GM19438 (cell line): ENCODE results near the gene LMO7.
"Not testable (repeated sequence)": the region's sequence is repeated elsewhere in the genome, so short reads cannot be mapped to it uniquely, and the experiment has no call there.

Experiments
- ATAC-seq: cut with Tn5 transposase; IDR thresholded peaks from one replicate; pipeline ENCODE4 v1.9.1; 2021; ENCODE audit warnings: low read depth; ENCODE audit not compliant: unreplicated experiment

Gene LMO7

DNA sequence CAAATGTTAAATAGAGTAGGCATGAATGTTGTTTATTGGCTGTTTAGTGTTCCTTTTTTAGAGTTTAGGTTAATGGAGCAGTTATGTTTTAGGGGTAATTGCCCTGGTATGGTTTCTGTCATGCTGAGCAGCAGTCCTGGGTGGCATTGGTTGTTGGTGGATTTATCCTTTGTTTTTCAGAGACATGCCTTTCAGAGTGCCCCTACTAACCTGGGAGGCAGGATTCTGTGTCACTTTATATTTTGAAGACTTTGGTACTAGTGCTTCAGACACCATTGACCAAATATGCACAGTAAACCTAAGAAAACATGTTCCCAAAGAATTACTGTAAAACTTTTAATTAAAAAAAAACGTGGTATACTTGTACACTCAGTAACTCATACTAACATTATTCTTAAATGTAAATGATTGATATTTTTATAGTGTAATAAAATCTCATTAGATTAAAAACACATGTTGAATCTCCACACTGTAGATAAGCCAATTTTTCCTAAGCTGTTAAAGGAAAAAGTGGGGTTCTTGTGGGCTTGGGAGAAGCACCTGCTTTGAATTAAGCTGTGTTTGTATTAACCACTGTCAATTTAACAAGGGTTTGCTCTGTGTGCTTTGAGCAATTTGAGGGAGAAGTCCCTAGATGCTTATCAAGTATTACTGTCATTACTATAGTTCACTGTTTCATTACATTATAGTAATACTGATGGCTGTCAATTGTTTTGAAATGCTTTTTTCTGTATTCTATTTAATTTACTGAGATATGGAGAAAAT, 133.2 kb downstream of the LMO7 start:
- no peak for ATAC-seq

DNA sequence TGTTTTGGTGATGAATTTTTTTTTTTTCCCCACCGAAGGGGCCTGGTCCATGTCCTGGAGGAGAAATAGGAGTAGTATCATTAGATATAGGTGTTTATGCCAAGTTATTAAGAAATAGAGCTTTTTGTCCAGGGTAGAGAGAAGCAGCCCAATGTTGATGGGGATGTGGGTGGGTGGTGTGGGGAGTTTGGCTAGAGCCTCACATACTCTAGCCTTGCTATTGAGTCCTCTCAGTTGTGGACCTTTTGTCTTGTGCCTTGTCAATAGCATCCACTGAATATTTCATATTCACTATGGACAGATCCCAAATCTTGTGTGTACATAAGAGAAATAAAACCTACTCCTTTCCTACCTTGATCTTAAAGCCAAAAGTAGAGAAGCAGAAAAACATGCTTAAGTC, 134.0 kb downstream of the LMO7 start:
- no peak for ATAC-seq

DNA sequence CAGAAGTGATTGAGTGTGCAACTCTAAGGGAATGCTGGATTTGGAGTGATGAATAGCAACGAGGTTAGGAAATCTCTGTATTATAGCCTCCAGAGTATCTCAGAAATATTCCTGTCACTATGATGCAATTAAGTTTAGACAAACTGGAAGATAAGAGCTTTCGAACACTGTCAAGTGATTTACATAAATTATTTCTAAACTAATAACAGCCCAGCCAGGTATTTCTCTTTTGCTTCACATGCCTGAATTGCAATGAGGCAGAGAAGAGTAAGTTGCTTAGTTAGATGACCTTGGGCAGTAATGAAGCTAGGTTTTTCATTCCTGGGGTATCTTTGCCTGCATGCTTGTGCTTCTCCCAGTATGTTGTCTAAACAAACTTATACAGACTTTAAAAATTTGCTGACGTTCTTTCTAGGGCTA, 134.5 kb downstream of the LMO7 start:
- no peak for ATAC-seq

DNA sequence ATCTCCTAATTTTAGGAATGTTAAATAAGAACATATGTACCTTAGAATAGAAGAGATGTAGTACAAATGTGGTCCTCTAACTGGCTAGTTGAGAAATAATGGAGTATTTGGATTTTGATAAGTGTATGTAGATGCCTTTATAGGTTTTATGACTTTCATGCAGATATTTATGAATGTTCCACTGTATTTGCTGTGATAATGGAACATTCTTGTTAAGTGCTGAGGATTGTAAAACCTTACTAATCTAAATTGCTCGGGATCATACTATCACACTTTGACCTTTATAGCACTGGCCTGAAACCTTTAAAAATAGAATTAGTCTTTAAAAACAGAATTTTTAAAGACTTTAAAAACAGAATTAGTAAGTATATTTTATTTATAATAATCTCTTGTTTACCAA, 135.1 kb downstream of the LMO7 start:
- no peak for ATAC-seq

DNA sequence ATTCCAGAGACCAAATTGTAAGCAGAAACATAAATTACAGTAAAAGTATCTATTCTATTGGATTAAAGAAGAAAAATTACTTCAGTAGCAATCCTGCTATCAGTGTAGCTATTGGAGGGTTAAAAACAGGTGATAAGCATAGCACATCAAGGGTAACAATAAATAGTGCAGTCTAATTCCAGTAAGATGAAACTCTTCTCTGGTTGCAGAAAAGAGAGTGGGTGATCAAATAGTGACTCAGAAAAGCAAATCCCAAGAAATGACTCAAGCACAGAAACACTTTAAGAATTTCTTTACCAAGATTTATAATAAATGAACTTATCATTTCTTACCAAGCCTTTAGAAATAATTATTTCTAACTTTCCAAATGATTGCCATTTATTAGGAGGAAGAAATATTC, 135.7 kb downstream of the LMO7 start:
- ATAC-seq = no peak

DNA sequence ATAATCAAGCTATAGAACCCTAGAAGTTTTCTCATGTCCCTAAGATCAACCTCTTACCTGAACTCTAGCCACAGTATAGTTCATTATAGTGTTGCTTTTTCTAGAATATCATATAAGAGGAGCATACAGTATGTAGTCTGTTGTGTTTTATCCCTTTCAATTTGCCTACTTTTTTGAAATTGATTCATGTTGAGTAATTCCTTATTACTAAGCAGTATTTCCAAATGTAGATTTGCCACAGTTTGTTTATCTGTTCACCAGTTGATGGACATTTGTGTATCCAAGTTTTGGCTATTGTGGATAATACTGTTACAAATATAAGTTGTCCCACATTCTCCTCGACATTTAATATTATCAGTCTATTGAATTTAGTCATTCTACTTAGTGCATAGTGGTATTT, 138.0 kb downstream of the LMO7 start:
- no peak for ATAC-seq

DNA sequence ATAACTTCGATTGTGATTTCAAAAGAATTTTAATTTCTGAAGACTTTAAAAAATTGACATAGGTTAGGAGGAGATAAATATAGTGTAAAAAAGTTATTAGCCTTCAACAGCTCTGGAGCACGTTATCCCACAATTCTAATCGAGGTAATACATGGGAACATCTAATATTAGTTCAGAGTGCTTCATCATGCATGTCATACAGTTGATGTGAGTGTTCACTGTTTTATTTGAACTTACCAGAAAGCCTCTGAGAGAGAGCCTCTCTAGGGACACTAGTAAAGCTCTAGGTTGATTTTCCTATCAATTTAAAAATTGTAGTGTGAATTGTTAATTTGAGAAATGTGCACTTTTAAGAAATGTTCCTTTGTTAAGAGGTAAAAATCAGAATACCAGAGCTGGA, 140.4 kb downstream of the LMO7 start:
- ATAC-seq = no peak

DNA sequence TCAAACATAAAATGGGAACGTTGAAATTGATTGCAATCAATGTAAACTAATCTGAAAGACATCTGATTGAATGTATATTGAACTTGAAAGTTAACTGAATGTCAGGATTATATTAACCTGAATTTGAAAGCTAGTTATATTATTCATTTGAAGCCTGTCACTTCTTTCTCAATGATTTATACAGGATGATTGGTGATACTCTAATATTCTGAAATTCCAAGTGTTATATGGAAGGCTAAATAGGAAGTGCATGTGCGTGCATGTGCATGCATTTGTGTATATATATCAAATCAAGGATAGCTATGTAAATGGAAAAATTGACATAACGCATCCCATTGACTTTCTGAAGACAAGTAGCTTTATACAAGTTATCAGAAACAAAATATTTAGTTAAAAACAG, 143.3 kb downstream of the LMO7 start:
- ATAC-seq = no peak

DNA sequence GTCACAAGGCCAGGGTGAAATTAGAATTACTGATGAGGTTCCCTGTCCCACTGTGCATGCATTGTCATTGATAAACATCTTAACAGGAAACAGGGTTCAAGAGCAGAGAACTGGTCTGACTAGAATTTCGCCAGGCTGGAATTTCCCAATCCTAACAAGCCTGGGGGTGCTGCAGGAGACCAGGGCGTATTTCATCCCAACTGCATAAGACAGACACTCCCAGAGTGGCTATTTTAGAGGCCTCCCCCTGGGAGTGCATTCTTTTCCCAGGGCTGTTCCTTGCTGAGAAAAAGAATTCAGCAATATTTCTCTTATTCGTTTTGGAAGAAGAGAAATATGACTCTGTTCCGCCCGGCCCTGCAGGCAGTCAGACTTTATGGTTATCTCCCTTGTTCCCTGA, 144.0 kb downstream of the LMO7 start:
- not testable (repeated sequence) for ATAC-seq

DNA sequence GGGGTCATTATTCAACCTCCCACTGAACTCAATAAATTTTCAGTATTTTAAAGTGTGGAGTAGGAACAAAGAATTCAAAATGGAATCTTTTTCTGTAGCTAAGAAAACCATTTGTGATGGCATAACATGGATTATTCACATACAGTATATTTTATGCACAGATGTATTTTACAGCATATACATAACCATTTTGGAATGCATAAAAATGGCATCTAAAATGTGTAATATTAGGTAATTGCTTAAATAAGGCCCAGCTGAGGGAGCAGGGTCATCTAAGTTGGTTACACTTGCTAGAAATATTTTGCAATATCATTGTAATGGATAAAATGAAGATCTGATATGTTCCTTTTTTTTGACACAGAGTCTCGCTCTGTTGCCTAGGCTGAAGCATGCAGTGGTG, 146.9 kb downstream of the LMO7 start:
- ATAC-seq = no peak

DNA sequence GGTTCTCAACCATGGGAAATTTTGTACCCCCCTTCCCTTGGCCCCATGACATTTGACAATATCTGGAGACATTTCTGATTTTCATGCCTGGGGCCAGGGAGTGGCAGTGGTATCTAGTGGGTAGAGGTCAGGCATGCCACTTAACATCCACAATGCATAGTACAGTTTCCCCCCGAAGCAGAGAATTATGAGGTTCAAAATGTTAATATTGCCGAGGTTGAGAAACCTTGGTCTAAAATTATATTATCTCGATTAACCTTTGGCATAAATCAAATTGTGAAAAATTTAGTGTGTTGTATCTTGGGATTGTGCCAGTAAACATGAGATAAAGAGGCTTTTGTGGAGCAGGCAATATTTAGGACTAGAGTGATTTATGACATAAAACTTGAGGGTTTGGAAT, 147.9 kb downstream of the LMO7 start:
- no peak for ATAC-seq

DNA sequence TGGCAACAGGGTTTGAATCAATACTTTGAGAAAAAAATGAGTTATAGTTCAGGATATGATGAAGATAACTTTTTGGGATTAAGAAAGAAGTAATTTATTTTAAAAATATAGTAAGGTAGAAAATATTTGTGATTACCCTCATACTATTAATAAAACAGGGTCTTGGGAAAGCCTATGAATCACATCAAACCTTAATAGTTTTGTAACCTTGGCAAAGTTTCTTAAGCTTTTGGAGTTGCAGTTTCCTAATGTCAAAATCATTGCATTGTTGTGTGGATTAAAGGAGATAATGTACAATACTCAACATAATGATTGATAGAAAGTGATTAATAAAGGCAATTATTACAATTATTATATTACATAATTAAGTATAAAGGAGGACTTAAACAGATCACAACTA, 149.0 kb downstream of the LMO7 start:
- no peak for ATAC-seq

DNA sequence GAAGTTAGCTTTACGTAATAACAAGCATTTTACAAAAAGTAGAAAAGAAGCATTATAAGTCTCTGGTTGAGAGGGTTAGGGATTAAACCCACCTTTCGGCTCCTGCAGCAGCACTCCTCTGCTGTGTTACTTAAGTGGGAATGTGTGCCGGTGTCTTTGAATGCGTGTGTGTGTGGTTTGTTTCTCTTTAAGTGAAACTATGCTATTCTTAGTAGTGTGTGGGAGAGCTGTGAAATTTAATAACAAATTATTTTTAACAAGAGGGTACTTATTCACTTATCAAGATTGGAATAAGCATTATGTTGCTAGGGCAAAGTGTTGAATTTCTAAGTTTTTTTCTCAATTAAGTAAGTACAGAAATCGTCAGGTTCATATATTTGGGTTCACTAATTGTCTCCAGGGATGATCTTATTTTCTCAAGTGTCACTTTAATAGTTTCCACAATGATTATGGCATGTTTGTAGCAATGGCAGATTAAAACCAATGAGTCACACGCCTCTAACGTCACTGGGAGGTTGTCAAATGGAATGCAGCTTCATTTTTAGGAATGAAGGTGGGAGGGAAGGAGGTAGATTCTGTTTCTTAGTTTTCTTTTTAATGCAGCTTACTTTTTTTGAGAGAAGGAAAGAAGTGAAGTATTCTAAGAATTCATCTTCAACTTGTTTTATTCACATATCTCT, 151.3 kb downstream of the LMO7 start:
- ATAC-seq = no peak

DNA sequence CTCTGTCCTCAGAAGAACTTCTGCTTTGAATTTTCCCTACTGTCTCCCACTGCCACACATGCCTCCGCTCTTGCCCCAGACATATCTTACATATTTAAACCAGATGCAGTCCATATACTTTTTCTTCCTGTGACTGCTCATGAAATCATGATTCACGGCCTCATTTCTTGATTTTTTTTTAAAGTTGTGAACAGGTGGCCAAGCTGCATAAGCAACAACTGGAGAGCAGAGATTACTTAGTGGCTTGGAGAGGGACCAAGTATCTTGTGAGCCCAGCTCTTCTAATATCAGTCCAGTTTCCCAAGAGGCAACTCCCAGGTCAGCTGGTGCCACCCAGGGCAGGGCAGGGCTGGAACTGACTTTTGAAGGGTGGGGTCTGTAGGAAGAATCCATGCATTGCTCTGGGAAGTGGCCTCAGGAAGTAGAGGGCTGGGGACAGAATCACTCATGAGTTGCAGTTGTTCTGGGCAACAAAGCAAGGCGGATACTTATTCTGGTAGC, 152.4 kb downstream of the LMO7 start:
- ATAC-seq = no peak

DNA sequence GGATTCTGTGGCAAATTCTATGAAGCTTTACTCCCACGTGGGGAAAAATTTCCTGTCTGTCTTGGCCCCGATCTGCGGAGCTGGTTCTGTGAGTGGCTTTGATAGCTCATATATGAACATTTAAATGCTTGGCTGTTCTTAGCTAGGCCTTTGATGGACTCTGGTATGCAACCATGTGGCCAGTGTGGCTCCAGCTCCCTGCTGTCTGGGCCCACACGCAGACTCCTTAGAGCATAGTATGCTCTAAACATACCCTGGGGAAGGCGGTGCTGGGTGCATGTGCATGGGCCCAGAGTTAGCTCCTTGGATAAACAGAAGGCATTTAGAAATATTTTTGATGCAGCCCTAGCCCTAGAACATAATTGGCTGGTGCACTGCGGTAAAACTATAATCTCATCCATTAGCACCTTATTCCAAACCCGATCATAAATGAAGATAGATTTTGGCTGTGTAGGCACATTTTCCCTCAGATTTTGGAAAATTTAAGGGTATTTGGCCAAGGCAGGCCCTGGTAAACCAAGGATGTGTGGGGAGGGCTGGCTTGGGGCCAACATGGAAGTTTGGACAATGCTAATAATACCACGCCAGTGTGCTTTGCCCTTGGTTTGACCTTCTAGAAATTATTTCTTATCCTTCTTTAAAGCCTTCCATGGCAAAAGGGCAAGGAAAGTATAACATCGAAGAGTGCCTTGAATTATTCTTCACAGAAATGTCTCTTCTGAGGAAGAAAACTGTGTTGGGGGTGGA, 153.5 kb downstream of the LMO7 start:
- no peak for ATAC-seq

DNA sequence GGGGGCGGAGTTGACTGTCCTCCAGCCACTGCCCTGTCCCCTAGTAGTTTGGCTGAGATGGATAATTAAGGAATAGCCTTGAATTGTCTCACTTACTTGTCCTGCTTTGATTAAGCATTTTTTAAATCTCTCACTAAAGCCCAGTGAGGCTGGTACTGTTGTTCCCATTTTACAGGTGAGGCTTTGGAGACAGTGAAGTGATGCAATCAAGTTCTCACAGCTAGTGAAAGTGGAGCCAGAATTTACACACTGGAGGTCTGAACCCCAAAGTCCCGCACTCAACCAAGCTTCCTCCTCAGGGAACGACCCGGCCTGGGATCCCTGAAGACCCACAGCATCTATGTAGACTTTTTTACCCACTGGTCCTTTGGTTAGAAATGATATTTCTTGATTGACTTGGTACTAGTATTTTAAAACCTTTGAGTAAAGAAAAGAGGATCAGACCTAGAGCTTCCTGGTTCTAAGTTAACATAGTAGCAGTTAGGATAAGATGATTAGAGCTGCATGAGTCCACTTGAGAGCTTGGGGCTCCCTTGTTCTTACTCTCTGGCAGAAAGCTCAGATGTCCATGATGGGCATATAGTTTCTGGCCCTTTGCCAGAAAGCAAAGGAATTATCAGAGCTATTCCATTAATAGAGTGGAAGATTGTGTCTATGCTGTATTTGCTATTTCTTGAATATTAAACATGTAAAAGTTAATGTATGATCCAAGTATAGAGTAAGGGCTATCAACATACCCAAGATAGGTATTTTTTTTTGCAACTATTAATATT, 154.3 kb downstream of the LMO7 start:
- ATAC-seq = no peak

DNA sequence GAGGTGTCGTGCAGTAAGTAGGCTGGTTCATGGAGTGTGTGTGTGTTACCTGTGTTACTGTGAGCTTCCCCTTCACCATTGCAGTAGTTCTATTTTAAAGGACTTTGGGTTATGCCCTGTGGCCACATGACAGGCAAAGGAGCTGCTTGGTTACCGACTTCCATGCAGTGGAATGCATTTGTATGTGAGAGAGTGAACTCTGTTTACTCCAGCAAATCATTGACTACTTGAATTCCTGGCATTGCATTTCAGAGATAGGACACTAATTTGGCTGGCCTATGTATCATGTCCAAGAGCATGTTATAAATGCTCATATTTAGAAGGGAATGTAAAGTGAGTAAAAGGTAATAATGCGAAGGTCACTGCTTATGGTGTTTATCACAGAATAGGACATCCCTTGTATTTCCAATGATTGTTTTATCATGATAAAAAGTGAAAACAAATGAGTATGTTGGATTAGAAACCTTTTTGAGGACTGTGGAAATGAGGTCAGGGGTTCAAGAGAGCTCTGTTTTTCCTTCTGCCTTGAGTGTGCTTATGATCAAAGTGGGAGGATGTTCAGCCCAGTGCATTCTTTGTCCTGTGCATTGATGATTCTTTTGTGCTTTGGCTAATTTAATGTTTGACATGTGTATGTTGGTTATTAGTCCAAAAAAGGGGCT, 156.5 kb downstream of the LMO7 start:
- no peak for ATAC-seq

DNA sequence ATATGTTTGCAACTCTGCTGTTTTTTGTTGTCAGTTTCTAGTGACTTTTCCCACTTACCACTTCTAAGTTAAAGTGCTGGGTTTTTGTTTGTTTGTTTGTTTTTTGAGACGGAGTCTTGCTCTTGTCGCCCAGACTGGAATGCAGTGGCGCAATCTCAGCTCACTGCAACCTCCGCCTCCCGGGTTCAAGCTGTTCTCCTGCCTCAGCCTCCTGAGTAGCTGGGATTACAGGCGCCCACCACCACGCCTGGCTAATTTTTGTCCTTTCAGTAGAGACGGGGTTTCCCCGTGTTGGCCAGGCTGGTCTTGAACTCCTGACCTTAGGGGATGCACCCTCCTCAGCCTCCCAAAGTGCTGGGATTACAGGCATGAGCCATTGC, 157.0 kb downstream of the LMO7 start:
- ATAC-seq = not testable (repeated sequence)

DNA sequence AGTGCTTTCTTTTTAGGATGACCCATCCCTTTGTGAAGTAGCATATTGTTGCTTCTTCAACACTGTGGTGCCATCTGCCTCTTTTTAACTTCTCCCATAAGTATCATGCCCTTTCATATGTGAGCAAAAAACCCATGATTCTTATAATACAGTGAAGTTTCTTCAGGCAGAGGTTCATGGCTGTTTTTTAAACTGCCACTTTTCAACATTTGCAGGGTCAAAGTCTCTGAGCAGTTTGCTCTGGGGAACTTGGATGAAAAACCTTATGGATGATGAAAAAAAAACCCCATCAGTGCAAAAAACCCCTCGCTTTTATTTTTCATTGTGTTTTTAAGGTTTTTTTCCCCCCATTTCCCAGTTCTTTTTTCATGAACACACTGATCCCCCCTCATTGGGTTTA, 158.5 kb downstream of the LMO7 start:
- no peak for ATAC-seq

DNA sequence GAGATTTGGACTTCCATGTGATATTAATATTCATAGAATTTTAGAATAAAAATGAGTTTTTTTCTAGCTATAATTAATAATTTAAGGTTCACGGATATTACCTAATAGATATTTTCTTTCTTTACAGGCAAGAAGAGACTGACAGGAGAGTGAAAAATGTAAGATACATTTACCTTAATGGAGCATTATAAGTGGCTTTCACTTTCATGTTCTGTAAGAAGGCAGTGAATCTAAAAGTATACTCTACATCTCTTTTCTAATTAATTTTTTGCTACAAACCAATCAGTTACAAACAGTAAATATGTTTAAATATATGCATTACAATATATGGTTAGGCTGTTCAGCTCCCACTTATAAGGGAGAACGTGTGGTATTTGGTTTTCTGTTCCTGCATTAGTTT, 159.1 kb downstream of the LMO7 start:
- ATAC-seq = no peak
